Spleen (tissue), 7 donors: ENCODE data around the gene LY6G6D.

Source experiments
- POLR2A ChIP-seq, 3 donors: fragments of 450-650 bp; IDR thresholded peaks; one replicate each; pipeline ENCODE4 v1.5.1; 2017; ENCODE audit warnings: antibody characterized with exemption in 3 of 3, mild to moderate bottlenecking in 1 of 3
- TF ChIP-seq, protein P1 (sequence below), 11 experiments: fragments of 200-600 bp in 7 of 11; fragments of 450-650 bp in 4 of 11; sonication (generic) in 4 of 11; IDR thresholded peaks in 8 of 11; conservative IDR thresholded peaks in 3 of 11; 1 replicate in 7 of 11; 2 replicates in 4 of 11; pipeline versions ENCODE4 v1.4.0 to v1.8.0; 2016 to 2021; ENCODE audit warnings: antibody characterized with exemption in 11 of 11, inconsistent platforms in 4 of 11, mild to moderate bottlenecking in 1 of 11
- donor health status: DM: no; HTN: no; CAD: no; lungs with moderate emphysema.
- donor health status: DM: no; HTN: no; CAD: no.
- donor health status: DM: no; HTN: no; CAD: no.

DNA sequence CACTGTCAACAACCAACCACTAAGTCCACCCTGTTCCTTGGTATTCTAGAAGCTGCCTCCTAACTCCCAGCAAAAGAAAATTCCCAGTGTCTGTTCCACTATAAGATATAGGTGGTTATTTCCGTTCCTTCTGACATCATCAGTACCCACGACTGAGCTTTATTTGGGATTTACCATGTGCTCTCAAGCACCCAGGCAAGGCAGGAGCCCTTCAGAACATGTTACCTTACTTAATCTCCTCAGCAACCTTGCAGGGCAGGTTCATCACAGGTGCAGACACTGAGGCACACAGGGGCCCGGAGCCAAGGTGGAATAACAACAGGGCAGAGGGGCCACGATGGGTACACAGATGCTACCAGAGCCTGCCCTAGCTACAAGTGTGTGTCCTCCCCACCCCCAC lies 22.8 kb upstream of the LY6G6D start:
- TF ChIP-seq, protein P1, sequence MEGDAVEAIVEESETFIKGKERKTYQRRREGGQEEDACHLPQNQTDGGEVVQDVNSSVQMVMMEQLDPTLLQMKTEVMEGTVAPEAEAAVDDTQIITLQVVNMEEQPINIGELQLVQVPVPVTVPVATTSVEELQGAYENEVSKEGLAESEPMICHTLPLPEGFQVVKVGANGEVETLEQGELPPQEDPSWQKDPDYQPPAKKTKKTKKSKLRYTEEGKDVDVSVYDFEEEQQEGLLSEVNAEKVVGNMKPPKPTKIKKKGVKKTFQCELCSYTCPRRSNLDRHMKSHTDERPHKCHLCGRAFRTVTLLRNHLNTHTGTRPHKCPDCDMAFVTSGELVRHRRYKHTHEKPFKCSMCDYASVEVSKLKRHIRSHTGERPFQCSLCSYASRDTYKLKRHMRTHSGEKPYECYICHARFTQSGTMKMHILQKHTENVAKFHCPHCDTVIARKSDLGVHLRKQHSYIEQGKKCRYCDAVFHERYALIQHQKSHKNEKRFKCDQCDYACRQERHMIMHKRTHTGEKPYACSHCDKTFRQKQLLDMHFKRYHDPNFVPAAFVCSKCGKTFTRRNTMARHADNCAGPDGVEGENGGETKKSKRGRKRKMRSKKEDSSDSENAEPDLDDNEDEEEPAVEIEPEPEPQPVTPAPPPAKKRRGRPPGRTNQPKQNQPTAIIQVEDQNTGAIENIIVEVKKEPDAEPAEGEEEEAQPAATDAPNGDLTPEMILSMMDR (IDR thresholded peaks at IDR 0.05 in 8 of 11, conservative IDR thresholded peaks at IDR 0.05 in 3 of 11) = no peak
- no peak for TF ChIP-seq POLR2A (IDR thresholded peaks at IDR 0.05)
